ENCODE measurements around the gene DUSP9. TPM values are rescaled to one million over a fixed set of nuclear protein-coding genes. Genes with fewer than 3 reads are reported as not detected.

DUSP9 gene
- total RNA-seq, 4 donors from 2014 or later: not detected

DNA sequence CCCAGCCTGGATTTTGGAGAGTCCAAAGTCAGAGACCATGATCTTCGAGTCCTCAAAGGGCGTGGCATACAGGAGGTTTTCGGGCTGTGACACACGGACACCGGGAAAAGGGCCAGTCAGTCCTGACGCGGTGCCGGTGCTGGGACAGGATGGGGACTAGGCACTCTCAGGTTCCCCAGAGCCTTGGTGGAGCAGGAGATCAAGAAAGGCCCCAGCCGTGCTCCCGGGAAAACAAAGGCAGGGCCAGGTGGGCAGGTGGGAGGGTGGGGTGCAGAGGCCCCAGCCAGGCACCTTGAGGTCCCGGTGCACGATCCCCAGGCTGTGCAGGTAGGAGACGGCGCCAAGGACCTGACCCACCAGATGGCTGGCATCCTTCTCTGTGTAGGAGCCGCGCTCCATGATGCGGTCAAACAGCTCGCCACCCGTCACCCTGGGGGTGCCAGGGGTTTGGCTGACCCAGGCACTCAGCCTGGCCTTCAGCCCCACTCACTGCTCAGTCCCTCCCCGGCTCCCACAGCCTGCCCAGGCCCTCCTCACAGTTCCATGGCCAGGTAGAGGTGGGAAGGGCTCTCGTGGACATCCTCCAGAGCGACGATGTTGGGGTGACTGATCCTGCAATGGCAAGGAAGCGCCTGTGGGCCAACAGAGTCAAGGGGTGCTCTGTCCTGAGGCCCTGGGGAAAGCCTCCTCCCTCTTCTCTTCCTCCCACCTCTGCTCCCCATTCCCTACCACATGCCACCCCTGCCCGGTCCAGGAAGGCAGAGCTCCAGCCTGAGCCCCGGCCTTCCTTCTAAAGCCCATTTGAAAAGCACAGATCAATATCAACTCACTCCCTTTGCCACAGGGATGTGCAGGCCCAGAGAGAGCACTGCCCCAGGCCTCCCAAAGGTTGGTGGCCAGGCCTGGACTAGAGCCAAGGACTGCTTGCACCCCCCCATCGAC lies 24.9 kb downstream of the DUSP9 start:
- intact Hi-C loops (cut with DNase I): no loop called here
- no peak for DNase-seq
- H3K36me3 ChIP-seq: no peaks in the 10 kb centered on the region
- H3K9me3 ChIP-seq: no peaks in the 10 kb centered on the region
- H3K27me3 ChIP-seq: no peaks in the 10 kb centered on the region
- no peak overlapping the region for H3K4me3 ChIP-seq (replicated peaks in 1 of 3)
- TF ChIP-seq POLR2A (IDR thresholded peaks at IDR 0.05) (no peak), CTCF (IDR thresholded peaks at IDR 0.05) (no peak)
- WGBS, 2 donors: 70 to 78% methylated on average over 2 to 9 of the region's 27 CpGs
- H3K27ac ChIP-seq: no peak overlapping the region
- no peaks in the 10 kb centered on the region for H3K4me1 ChIP-seq

DNA sequence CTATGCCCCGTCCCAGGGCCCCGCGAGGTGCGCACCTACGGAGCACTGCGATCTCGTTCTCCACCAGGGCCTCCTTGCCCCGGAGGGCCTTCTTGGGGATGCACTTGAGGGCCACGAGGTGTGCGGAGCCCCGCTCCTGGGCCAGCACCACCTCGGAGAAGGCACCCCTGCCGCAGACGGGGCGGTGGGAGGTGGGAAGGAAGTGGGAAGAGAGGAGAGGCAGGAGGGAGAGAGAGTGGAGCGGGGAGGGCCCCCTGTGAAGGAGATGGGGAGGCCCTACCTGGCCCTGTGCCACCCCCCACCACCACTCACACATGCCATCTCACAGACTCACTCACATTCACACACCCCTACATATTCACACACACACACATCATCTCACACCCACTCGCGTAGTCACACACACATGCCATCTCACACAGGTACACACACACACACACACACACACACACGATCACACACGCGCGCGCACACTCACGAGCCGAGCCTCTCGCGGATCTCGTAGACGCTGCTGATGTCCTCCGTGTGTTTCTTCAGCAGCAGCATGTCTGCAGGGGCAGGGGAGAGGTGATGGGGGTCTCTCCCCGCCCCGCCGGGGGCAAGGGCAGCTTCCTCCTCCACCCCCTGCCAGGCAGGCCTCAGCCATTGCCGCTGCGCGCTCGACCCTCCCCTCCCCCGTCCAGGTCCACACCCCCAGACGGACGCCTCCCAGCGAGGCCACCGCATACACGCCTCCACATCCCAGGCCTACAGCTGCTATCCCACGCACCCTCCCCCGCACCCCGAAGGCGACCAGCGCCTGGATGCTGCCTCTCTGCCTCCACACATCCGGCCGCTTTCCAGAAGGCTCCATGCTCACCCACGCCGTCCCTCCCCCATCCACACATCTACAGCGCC lies 25.8 kb downstream of the DUSP9 start:
- H3K27ac ChIP-seq: no peak overlapping the region
- H3K36me3 ChIP-seq: no peaks in the 10 kb centered on the region
- no peak for DNase-seq
- TF ChIP-seq CTCF (IDR thresholded peaks at IDR 0.05) (no peak), POLR2A (IDR thresholded peaks at IDR 0.05) (no peak)
- no peaks in the 10 kb centered on the region for H3K4me1 ChIP-seq
- no peak overlapping the region for H3K4me3 ChIP-seq (replicated peaks in 1 of 3)
- no peaks in the 10 kb centered on the region for H3K27me3 ChIP-seq
- whole genome bisulfite sequencing, 2 donors: 41 to 62% methylated on average over 16 to 21 of the region's 53 CpGs
- H3K9me3 ChIP-seq: no peaks in the 10 kb centered on the region
- intact Hi-C loops (cut with DNase I): no loop called here

DNA sequence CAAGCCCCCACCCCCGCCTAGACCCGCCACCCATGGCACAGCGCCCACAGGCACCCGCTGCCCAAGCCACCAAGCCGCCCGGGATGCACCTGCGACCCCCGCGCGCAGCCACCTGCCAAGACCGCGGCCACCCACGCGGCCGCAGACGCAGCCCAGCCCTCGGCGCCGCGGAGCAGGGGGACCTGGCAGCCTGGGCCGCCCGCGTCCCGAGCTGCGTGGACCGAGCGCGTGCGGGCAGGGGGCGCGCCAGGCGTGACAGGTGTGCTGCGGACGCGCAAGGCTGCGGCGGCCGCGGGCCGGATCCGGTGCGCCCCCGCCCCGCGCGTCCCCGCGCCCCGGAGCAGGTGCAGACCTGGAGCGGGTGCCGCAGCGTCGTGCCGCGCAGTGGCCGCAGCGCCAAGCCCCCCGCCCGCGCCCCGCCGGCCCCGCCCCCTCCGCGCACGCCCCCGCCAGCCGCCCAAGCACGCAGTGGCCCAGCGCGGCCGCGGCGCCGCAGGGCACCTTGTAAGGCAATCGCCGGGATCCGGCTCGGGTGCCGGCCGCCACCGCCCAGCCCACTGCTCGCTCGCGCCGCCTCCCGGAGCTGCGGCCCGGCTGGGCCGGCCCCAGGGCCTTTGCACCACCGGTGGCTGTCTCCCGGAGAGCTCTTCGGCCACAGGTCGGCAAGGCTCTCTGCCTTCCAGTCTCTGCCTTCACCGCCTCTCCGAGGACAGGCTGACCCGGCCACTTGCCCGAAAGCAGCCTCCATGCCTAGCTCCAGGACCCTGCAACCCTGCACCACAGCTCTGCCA lies 26.6 kb downstream of the DUSP9 start, which contains the start of gene PNCK:
Gene PNCK (minus strand): TSS at position 386 of the 791 bp plus-strand sequence. CDS start 737 bp downstream, outside the sequence.
- no peak within 1 kb of the TSS for H3K27ac ChIP-seq
- TF ChIP-seq POLR2A (IDR thresholded peaks at IDR 0.05): no peak
- no peak for TF ChIP-seq CTCF (IDR thresholded peaks at IDR 0.05)
- 80 to 89% methylated on average over 1 to 3 of the region's 98 CpGs for WGBS, 2 donors
- no peaks in the 10 kb centered on the region for H3K36me3 ChIP-seq
- H3K4me1 ChIP-seq: no peaks in the 10 kb centered on the region
- no peaks in the 10 kb centered on the region for H3K27me3 ChIP-seq
- no peak for DNase-seq
- intact Hi-C loops (cut with DNase I): no loop called here
- H3K9me3 ChIP-seq: no peaks in the 10 kb centered on the region
- no peak within 1 kb of the TSS for H3K4me3 ChIP-seq (replicated peaks in 1 of 3)

- DNase-seq: no peak
- intact Hi-C loops (cut with DNase I): no loop called here
Observed at GRCh38 chrX:153674219-153674851, 27.3 kb downstream of the DUSP9 start.

More at GRCh38 chrX:153674219-153674851, 27.3 kb downstream of the DUSP9 start:
- Histone ChIP-seq H3K9me3 (no peaks in the 10 kb centered on the region), H3K36me3 (no peaks in the 10 kb centered on the region), H3K27me3 (no peaks in the 10 kb centered on the region), H3K27ac (no peak overlapping the region), H3K4me3 (replicated peaks in 1 of 3) (no peak overlapping the region), H3K4me1 (no peaks in the 10 kb centered on the region)
- WGBS, 2 donors: 46 to 52% methylated on average over 15 to 23 of the region's 27 CpGs
- TF ChIP-seq CTCF (IDR thresholded peaks at IDR 0.05) (no peak), POLR2A (IDR thresholded peaks at IDR 0.05) (no peak)

All from thyroid gland (tissue), 4 donors.